HCT116 (cell line): ENCODE data around the gene ELN.

Experiments
- CBX3 ChIP-seq: IDR thresholded peaks from 2 replicates; pipeline ENCODE4 v1.6.1; 2012; ENCODE audit warnings: low read depth
- EGR1 ChIP-seq: IDR thresholded peaks from 2 replicates; pipeline ENCODE4 v1.6.1; 2012; ENCODE audit warnings: low read depth
- MAX ChIP-seq: IDR thresholded peaks from 2 replicates; pipeline ENCODE4 v1.6.1; 2012
- POLR2AphosphoS5 ChIP-seq: IDR thresholded peaks from 2 replicates; pipeline ENCODE4 v1.6.1; 2011; ENCODE audit warnings: mild to moderate bottlenecking, low read depth, low read length, moderate library complexity
- SIN3A ChIP-seq: IDR thresholded peaks from 2 replicates; pipeline ENCODE4 v1.6.1; 2012; ENCODE audit warnings: low read depth
- YY1 ChIP-seq: IDR thresholded peaks from 2 replicates; pipeline ENCODE4 v1.6.1; 2011; ENCODE audit warnings: low read length, low read depth, moderate library complexity, mild to moderate bottlenecking; ENCODE audit not compliant: insufficient replicate concordance; ENCODE audit errors: extremely low read depth
- TF ChIP-seq, protein P1 (sequence below), 3 experiments: fragments of 200-600 bp in 1 of 3; sonication (generic) in 1 of 3; IDR thresholded peaks in 2 of 3; conservative IDR thresholded peaks in 1 of 3; 2 replicates each; pipeline ENCODE4 v1.5.1; 2012 to 2017; ENCODE audit warnings: low read depth in 2 of 3, low read length in 2 of 3, antibody characterized with exemption in 1 of 3, borderline replicate concordance in 1 of 3, control low read depth in 1 of 3, mild to moderate bottlenecking in 1 of 3, mixed read lengths in 1 of 3, mixed run types in 1 of 3, moderate library complexity in 1 of 3; ENCODE audit not compliant: insufficient read depth in 1 of 3
- TF ChIP-seq, protein P2 (sequence below): IDR thresholded peaks from 2 replicates; pipeline ENCODE4 v1.6.1; 2011; ENCODE audit warnings: mild to moderate bottlenecking, low read length, moderate library complexity; ENCODE audit not compliant: insufficient replicate concordance; ENCODE audit errors: extremely low read depth

GRCh38 chr7:74092321-74092963, 64.5 kb downstream of the ELN start:
- TF ChIP-seq YY1 = no peak
- TF ChIP-seq POLR2AphosphoS5 = no peak
- no peak for TF ChIP-seq MAX
- TF ChIP-seq, protein P1, sequence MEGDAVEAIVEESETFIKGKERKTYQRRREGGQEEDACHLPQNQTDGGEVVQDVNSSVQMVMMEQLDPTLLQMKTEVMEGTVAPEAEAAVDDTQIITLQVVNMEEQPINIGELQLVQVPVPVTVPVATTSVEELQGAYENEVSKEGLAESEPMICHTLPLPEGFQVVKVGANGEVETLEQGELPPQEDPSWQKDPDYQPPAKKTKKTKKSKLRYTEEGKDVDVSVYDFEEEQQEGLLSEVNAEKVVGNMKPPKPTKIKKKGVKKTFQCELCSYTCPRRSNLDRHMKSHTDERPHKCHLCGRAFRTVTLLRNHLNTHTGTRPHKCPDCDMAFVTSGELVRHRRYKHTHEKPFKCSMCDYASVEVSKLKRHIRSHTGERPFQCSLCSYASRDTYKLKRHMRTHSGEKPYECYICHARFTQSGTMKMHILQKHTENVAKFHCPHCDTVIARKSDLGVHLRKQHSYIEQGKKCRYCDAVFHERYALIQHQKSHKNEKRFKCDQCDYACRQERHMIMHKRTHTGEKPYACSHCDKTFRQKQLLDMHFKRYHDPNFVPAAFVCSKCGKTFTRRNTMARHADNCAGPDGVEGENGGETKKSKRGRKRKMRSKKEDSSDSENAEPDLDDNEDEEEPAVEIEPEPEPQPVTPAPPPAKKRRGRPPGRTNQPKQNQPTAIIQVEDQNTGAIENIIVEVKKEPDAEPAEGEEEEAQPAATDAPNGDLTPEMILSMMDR (IDR thresholded peaks at IDR 0.05 in 2 of 3, conservative IDR thresholded peaks at IDR 0.05 in 1 of 3; ENCODE audit: borderline replicate concordance in 1 of 3, insufficient read depth in 1 of 3, low read depth in 2 of 3, low read length in 2 of 3) = no peak
- TF ChIP-seq, protein P2, sequence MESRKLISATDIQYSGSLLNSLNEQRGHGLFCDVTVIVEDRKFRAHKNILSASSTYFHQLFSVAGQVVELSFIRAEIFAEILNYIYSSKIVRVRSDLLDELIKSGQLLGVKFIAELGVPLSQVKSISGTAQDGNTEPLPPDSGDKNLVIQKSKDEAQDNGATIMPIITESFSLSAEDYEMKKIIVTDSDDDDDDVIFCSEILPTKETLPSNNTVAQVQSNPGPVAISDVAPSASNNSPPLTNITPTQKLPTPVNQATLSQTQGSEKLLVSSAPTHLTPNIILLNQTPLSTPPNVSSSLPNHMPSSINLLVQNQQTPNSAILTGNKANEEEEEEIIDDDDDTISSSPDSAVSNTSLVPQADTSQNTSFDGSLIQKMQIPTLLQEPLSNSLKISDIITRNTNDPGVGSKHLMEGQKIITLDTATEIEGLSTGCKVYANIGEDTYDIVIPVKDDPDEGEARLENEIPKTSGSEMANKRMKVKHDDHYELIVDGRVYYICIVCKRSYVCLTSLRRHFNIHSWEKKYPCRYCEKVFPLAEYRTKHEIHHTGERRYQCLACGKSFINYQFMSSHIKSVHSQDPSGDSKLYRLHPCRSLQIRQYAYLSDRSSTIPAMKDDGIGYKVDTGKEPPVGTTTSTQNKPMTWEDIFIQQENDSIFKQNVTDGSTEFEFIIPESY = no peak
- no peak for TF ChIP-seq CBX3
- TF ChIP-seq EGR1 = no peak
- no peak for TF ChIP-seq SIN3A
